OCI-LY7 (cell line): ENCODE results near the gene RAB6B. TPM values are rescaled to one million over a fixed set of nuclear protein-coding genes. Genes with fewer than 3 reads are reported as not detected.

ENCODE experiments used
- BruUV-seq: library from RNA; stranded (reverse); fragments of 400-500 nt; replicated peaks from 2 replicates; lab custom pipeline; 2021; lab: Mats Ljungman, UMichigan
- CTCF ChIA-PET: fragments of 300-600 bp; sonication (Branson Sonifier 250); formaldehyde crosslinking; loops from one replicate; lab custom pipeline; 2022; ENCODE audit warnings: antibody characterized with exemption; ENCODE audit not compliant: unreplicated experiment; lab: Charles Lee
- POLR2A ChIA-PET: fragments of 300-600 bp; sonication (Branson Sonifier 250); formaldehyde crosslinking; loops from one replicate; lab custom pipeline; 2022; ENCODE audit warnings: antibody characterized with exemption; lab: Charles Lee
- DNase-seq: peaks from one replicate; pipeline ENCODE4 v3.0.0-alpha.2; 2015; ENCODE audit warnings: low spot score
- H2AFZ ChIP-seq: fragments of 200-600 bp; sonication (generic), shearing (Covaris generic); 2 replicates; pipeline ENCODE4 v1.6.1; 2014; ENCODE audit warnings: mild to moderate bottlenecking, antibody characterized with exemption, low read length, moderate library complexity
- H3K27ac ChIP-seq: fragments of 200-600 bp; sonication (generic); 2 replicates; pipeline ENCODE4 v1.5.1; 2014; ENCODE audit warnings: mixed run types, low read depth, mild to moderate bottlenecking, moderate library complexity, low read length, inconsistent platforms; ENCODE audit not compliant: poor library complexity, severe bottlenecking
- H3K36me3 ChIP-seq: fragments of 200-600 bp; sonication (generic); 2 replicates; pipeline ENCODE4 v1.6.1; 2014; ENCODE audit warnings: mild to moderate bottlenecking, antibody characterized with exemption, low read length, moderate library complexity, mixed read lengths; ENCODE audit not compliant: insufficient read depth
- H3K4me1 ChIP-seq: fragments of 200-600 bp; sonication (generic); 2 replicates; pipeline ENCODE4 v1.5.1; 2014; ENCODE audit warnings: mild to moderate bottlenecking, low read length; ENCODE audit not compliant: insufficient read depth, poor library complexity, severe bottlenecking
- H3K4me2 ChIP-seq: fragments of 200-600 bp; sonication (generic); 2 replicates; pipeline ENCODE4 v1.6.1; 2014; ENCODE audit warnings: mild to moderate bottlenecking, low read length
- H3K4me3 ChIP-seq: fragments of 200-600 bp; sonication (generic); 2 replicates; pipeline ENCODE4 v1.5.1; 2014; ENCODE audit warnings: mild to moderate bottlenecking, low read depth, low read length; ENCODE audit not compliant: poor library complexity, severe bottlenecking
- H3K79me2 ChIP-seq: fragments of 200-600 bp; sonication (generic); 2 replicates; pipeline ENCODE4 v1.6.1; 2016; ENCODE audit warnings: low read depth, mild to moderate bottlenecking, low read length, moderate library complexity, mixed read lengths; ENCODE audit not compliant: insufficient read depth
- H3K9me2 ChIP-seq: fragments of 200-600 bp; sonication (generic); 2 replicates; pipeline ENCODE4 v1.6.1; 2016; ENCODE audit warnings: mild to moderate bottlenecking, low read length, mixed read lengths; ENCODE audit not compliant: insufficient read depth
- H3K9me3 ChIP-seq: fragments of 200-600 bp; sonication (generic); 2 replicates; pipeline ENCODE4 v1.6.1; 2014; ENCODE audit warnings: mild to moderate bottlenecking, mixed run types, low read length, mixed read lengths
- H4K20me1 ChIP-seq: fragments of 200-600 bp; sonication (generic); 2 replicates; pipeline ENCODE4 v1.6.1; 2014; ENCODE audit warnings: mild to moderate bottlenecking, antibody characterized with exemption, low read length, moderate library complexity, mixed read lengths; ENCODE audit not compliant: insufficient read depth
- CTCF ChIP-seq: fragments of 200-600 bp; sonication (generic); conservative IDR thresholded peaks from 2 replicates; pipeline ENCODE4 v1.5.1; 2014; ENCODE audit warnings: mild to moderate bottlenecking, antibody characterized with exemption, low read length, moderate library complexity, mixed read lengths
- EZH2phosphoT487 ChIP-seq: fragments of 200-600 bp; sonication (generic); IDR thresholded peaks from 2 replicates; pipeline ENCODE4 v1.6.1; 2018; ENCODE audit warnings: low read depth, borderline replicate concordance, mild to moderate bottlenecking, mixed run types, antibody characterized with exemption, low read length, moderate library complexity, mixed read lengths
- intact Hi-C: fragments of 100-400 bp; cut with micrococcal nuclease; formaldehyde crosslinking; loops from one replicate; pipeline ENCODE4 v1.10.0; 2022; ENCODE audit not compliant: unreplicated experiment
- total RNA-seq, 2 experiments: library from RNA; depleted of rRNA in 1 of 2; stranded (reverse); fragments of >200 nt in 1 of 2; shearing (Covaris generic) in 1 of 2; gene quantifications; 2 replicates each; pipeline ENCODE4 v1.2.3, GENCODE V29; 2014 to 2022

RAB6B gene
- total RNA-seq, 2 experiments from 2014 or later = not detected

- CTCF ChIA-PET = no interaction called here
- H3K4me3 ChIP-seq = no peak overlapping the region
Measured at GRCh38 chr3:133891662-133892378, 3.9 kb downstream of the RAB6B start.

GRCh38 chr3:133890972-133891644 is 4.6 kb downstream of the RAB6B start:
- TF ChIP-seq CTCF (no peak), EZH2phosphoT487 (no peak)
- ChIA-PET POLR2A (no interaction called here), CTCF (no interaction called here)

More at GRCh38 chr3:133891662-133892378, 3.9 kb downstream of the RAB6B start:
- Histone ChIP-seq H2AFZ (no peak overlapping the region), H3K4me1 (no peaks in the 10 kb centered on the region), H3K36me3 (no peaks in the 10 kb centered on the region), H4K20me1 (no peaks in the 10 kb centered on the region), H3K9me3 (no peaks in the 10 kb centered on the region), H3K4me2 (no peak overlapping the region), H3K79me2 (no peaks in the 10 kb centered on the region), H3K9me2 (no peaks in the 10 kb centered on the region), H3K27ac (no peak overlapping the region)
- no TSS peak for BruUV-seq
- TF ChIP-seq CTCF = no peak
- TF ChIP-seq EZH2phosphoT487 = no peak
- POLR2A ChIA-PET = interaction anchor here (0.6 kb wide), 1 partner anchor 1014 kb away, joined by 4 read pairs; no protein-coding TSS in a partner anchor
- no peak for DNase-seq
- intact Hi-C loops = no loop called here

GRCh38 chr3:133890037-133890436 is 5.6 kb downstream of the RAB6B start:
- TF ChIP-seq EZH2phosphoT487 (no peak), CTCF (no peak)
- Histone ChIP-seq H3K36me3 (no peaks in the 10 kb centered on the region), H4K20me1 (no peaks in the 10 kb centered on the region), H2AFZ (no peak overlapping the region), H3K4me2 (no peak overlapping the region), H3K4me1 (no peaks in the 10 kb centered on the region), H3K9me3 (no peaks in the 10 kb centered on the region), H3K27ac (no peak overlapping the region), H3K79me2 (no peaks in the 10 kb centered on the region), H3K9me2 (no peaks in the 10 kb centered on the region), H3K4me3 (no peak overlapping the region)
- no peak for DNase-seq
- ChIA-PET POLR2A (no interaction called here), CTCF (no interaction called here)
- intact Hi-C loops = no loop called here
- no TSS peak for BruUV-seq

More at GRCh38 chr3:133890972-133891644, 4.6 kb downstream of the RAB6B start:
- intact Hi-C loops = no loop called here
- Histone ChIP-seq H3K27ac (no peak overlapping the region), H3K9me3 (no peaks in the 10 kb centered on the region), H3K4me1 (no peaks in the 10 kb centered on the region), H3K36me3 (no peaks in the 10 kb centered on the region), H3K9me2 (no peaks in the 10 kb centered on the region), H4K20me1 (no peaks in the 10 kb centered on the region), H3K79me2 (no peaks in the 10 kb centered on the region), H2AFZ (no peak overlapping the region), H3K4me3 (no peak overlapping the region), H3K4me2 (no peak overlapping the region)
- DNase-seq = no peak
- BruUV-seq = no TSS peak
